ELR (cell line): ENCODE data around the gene ASTN2.

Experiments
- DNase-seq: peaks from one replicate; pipeline ENCODE4 v3.0.0-alpha.2; 2015; ENCODE audit warnings: low read depth

Gene ASTN2

DNA sequence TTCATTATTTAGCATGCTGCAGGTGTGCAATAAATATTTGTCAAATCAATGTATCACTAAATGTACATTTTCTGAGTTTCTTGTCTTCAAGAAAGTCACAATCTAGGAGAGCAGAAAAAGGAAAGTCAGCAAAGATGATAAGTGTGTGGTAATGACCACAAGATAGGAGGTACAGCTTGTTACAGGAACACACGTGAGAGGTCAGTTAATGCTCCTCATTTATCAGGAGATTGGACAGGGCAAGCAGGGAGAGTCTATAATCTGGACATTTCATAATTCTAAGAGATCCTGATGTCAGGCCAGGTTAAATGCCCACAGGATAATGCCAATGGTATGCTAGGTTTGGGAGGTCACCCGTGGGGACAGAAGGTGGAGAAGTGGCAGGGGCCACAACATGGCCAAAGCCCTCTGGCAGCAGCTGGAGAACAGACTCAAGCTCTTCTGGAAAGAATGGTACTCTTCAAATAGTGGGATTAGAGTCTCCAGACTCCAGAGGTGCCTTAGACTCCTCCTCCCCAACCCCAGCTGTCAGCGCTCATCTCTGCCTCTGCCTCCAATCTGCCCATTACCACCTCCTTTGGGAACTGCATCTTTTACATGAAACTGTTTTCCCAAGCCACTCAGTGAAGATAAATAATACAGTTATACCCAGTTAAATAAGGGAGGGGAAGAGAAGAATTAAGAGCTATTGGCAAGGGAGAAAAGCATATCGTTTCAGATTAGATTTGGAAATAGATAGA lies 114.3 kb downstream of the ASTN2 start:
- no peak for DNase-seq

DNA sequence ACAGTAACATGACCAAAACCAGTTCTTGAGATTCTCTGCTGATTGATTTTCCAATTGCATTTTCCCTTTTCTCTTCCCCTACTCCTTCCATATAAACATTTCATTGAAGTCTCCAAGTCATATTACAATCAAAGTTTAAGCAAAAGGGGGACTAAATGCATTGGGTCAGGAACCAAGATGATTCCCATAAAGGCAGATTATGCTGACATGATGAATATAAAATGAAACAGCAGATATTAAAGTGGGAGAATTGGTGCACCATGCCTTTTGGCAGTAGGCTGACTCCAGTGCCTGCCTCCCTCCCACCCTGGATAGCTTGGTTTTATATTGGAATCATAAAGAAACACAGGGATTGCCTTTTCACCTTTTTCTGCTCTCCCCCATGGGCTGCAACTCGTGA lies 118.4 kb downstream of the ASTN2 start:
- DNase-seq, result no peak

GRCh38 chr9:117293206-117294114 lies 121.4 kb downstream of the ASTN2 start:
- no peak for DNase-seq

- DNase-seq, result no peak
These were observed 123.8 kb downstream of the ASTN2 start for GRCh38 chr9:117290856-117291622.

DNA sequence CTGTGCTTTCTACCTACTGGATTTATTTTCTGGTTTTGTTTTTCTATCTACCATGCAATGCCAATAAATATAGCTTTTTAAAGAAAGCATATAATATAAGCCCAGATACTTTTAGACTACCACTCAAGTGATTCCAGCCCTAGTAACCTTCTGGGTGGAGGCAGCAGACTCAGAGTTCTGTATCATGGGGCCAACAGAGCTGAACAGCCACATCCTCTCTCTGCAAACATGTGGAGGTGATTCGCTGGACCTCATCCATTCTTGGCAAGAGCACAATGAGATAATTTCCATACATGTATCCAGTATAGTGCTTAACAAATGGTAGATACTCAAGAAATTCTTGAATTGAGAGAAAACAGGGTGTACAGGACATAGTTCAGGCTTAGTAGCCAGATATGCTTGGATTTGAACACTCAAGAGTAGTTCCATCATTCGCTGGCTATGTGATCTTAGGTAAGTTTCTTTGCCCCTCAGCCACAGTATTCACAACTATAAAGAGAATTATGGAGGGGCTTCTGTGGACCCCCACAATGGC lies 124.5 kb downstream of the ASTN2 start:
- no peak for DNase-seq

- no peak for DNase-seq
These were observed 128.6 kb downstream of the ASTN2 start for GRCh38 chr9:117286245-117286644.

GRCh38 chr9:117284414-117284813 lies 130.4 kb downstream of the ASTN2 start:
- no peak for DNase-seq

DNA sequence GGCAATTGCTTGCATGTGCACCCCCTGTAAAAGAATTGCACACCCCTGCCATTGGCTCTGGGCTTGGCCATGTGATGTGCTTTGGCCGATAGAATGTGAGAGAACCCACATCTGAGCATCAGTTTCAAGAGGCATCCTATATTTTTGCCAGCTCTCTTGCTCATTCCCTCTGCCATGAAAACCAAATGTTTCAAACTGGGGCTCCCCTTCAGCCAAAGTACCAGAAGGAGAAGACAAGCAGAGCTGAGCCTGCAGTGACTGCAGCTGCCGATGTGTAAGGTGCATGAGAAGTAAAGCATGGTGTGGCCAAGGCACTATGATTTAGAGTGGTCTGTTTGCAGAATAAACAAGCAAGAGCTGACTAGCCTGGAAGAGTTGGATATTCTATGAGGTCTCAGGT lies 132.3 kb downstream of the ASTN2 start:
- DNase-seq, result no peak

DNA sequence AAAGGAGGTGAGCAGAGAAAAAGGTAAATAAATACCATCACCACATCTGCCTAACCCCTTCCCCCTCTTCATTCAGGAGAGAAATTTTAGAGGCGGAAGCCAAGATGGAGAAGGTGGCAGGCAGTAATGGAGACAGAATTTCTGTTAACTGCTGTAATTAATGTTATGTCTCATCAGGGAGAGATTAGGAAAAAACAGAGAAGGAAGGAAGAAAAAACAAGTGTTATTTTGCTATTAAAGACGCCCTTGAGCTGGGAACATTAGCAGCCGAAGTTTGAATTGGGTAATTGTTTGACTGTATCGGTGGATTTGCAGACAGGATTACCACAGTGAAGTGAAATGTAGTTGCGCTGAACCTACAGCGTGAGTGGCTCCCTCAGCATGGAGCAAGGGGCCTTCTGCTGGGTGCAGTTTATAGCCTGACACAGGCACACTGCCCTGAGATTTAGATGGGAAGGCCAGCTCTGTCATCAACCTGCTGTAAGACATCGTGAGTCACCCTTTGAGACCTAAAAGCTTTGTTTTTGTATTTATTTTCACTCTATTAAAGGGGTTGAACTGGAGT lies 136.3 kb downstream of the ASTN2 start:
- DNase-seq, result no peak

GRCh38 chr9:117278020-117278419 lies 136.8 kb downstream of the ASTN2 start:
- DNase-seq, result no peak

GRCh38 chr9:117276444-117276843 lies 138.4 kb downstream of the ASTN2 start:
- DNase-seq, result no peak

- DNase-seq, result no peak
These were observed 141.2 kb downstream of the ASTN2 start for GRCh38 chr9:117273612-117274011.

DNA sequence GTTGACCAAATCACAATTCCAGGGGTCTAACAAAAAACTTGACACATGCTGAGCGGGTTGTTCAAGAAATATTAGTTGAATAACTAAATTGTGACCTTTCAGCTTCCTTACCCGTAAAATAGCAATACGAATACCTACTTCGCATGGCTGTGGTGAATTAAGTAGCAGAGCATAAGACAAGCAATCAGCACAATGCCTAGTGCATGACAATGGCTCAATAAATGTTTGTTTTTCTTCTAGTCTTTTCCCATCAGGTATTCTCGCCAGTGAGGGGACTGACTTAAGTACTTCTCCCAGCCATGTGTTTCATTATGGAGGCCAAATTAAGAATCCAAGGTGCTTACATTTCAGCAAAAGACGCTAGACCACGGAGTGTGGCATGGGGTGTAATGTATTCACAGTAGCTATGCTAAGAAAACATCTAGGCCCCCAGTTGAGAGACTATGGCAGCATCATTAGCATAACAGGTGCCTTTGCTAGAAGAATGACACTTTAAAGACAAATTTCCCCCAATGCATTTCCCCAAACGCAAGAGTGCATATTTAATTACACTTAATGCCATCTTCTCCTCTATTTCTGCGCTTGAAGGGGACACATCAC lies 145.9 kb downstream of the ASTN2 start:
- no peak for DNase-seq

GRCh38 chr9:117266855-117267497 lies 147.9 kb downstream of the ASTN2 start:
- no peak for DNase-seq

- DNase-seq, result no peak
These were observed 149.6 kb downstream of the ASTN2 start for GRCh38 chr9:117265253-117265652.

GRCh38 chr9:117258184-117258866 lies 156.5 kb downstream of the ASTN2 start:
- no peak for DNase-seq

GRCh38 chr9:117253261-117253660 lies 161.6 kb downstream of the ASTN2 start:
- DNase-seq, result no peak

GRCh38 chr9:117250610-117251215 lies 164.1 kb downstream of the ASTN2 start:
- no peak for DNase-seq

- DNase-seq, result no peak
These were observed 165.1 kb downstream of the ASTN2 start for GRCh38 chr9:117249799-117250198.

- DNase-seq, result peak; percentile 3
These were observed 167.6 kb downstream of the ASTN2 start for GRCh38 chr9:117247266-117247665.
